ENCODE results near the gene SSC5D. TPM values are rescaled to one million over a fixed set of nuclear protein-coding genes. Genes with fewer than 3 reads are reported as not detected.

The SSC5D gene
- total and polyA plus RNA-seq, 10 of the 15 experiments (the other 5 are each of a cell fraction or from before 2014, with no cell fraction given): 0.03 to 0.13 (median 0.05) TPM; not detected in 4

DNA sequence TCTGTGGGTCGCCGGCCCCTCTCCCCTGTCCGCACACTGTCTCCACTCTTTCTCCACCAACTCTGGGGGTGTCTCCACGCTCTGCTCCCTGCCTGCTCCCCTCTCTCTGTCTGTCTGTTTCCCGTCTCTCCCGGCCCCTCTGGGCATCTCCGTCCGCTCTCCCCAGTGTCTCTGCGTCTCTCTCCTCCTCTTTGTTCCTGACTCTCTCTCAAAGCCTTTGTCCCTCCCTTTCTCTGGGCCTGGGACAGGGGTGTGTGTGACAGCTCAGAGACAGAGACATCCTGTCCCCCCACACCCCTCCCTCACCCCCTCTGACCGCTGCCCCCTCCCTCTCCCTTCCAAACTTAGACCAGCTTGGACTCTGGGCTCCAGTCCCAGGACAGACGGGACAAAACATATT is 57.8 kb downstream of the SSC5D start (continued):
- TF ChIP-seq ZNF24 (IDR thresholded peaks at IDR 0.05) (no peak), ESRRA (IDR thresholded peaks at IDR 0.05; ENCODE audit: low read length) (no peak), SUPT20H (IDR thresholded peaks at IDR 0.05; ENCODE audit: borderline replicate concordance, control insufficient read depth, low read depth, low read length) (no peak), BRCA1 (IDR thresholded peaks at IDR 0.05; ENCODE audit: low read depth, low read length) (no peak), JUNB (IDR thresholded peaks at IDR 0.05) (no peak), ZZZ3 (IDR thresholded peaks at IDR 0.05; ENCODE audit: control insufficient read depth, insufficient read length, low read depth) (no peak), KDM1A (IDR thresholded peaks at IDR 0.05; ENCODE audit: borderline replicate concordance) (no peak)

DNA sequence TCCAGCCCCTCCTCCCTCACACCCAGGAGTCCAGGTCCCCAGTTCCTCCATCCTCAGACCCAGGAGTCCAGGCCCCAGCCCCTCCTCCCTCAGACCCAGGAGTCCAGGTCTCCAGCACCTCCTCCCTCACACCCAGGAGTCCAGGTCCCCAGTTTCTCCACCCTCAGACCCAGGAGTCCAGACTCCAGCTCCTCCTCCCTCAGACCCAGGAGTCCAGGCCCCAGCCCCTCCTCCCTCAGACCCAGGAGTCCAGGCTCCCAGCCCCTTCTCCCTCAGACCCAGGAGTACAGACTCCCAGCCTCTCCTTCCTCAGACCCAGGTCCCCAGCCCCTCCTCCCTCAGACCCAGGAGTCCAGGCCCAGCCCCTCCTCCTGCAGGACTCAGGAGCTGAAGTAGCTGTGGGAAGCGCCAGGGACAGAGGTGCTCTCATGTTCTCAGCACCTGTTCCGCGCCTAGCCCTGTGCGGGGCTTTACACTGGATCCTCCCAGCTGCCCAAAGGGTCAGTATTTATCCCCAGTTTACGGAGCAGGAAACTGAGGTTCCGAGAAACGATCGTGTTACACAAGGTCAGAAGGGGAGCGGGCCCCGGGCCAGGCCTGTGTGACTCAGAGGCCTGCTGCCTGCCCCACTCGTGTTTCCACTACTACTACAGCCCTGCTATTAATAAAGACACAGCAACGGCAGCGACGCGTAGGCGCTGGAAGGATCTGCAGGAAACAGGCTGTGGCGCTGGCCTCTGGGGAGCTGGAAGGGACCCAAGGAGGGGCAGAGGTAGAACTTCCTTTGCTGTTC is 58.8 kb downstream of the SSC5D start:
- Histone ChIP-seq H3K27ac (ENCODE audit: control insufficient read depth, insufficient read depth) (no peak overlapping the region), H3K4me2 (ENCODE audit: control insufficient read depth, insufficient read depth) (no peak overlapping the region), H3K4me3 (no peak overlapping the region), H4K20me1 (ENCODE audit: control insufficient read depth, insufficient read depth) (no peaks in the 10 kb centered on the region), H3K4me1 (ENCODE audit: control insufficient read depth, insufficient read depth, low read length) (no peaks in the 10 kb centered on the region), H3K9ac (ENCODE audit: control insufficient read depth, insufficient read depth, low read length) (no peak overlapping the region), H3K79me2 (ENCODE audit: control insufficient read depth, insufficient read depth, low read length) (no peaks in the 10 kb centered on the region), H2AFZ (ENCODE audit: control insufficient read depth, low read depth, low read length) (no peak overlapping the region), H3K27me3 (replicated peaks in 1 of 2; ENCODE audit: control insufficient read depth in 2 of 2, insufficient read depth in 2 of 2, low read length in 1 of 2) (peaks cover 1 to 7% of the 10 kb centered on the region in 2 experiments; a peak in 3 of 4 replicates), H3K9me3 (replicated peaks; ENCODE audit: control insufficient read depth, insufficient read depth, low read length) (no peaks in the 10 kb centered on the region), H3K36me3 (ENCODE audit: control insufficient read depth in 2 of 2, insufficient read depth in 2 of 2, low read length in 1 of 2) (no peaks in the 10 kb centered on the region)
- 29% methylated on average over 17 of the region's 17 CpGs for WGBS (ENCODE audit: insufficient coverage, insufficient replicate concordance, low lambda C conversion rate, missing lambda C conversion rate)
- ChIA-PET SMC1A (ENCODE audit: uncharacterized antibody, unreplicated experiment) (no interaction called here), CTCF (no interaction called here), POLR2A (no interaction called here), RAD21 (ENCODE audit: unreplicated experiment) (interaction anchor here (0.6 to 0.7 kb wide), 3 partner anchors 25 to 71 kb away, joined by 3 to 6 read pairs (median 3); no protein-coding TSS in a partner anchor)
- ATAC-seq: no peak
- in situ Hi-C loops (cut with MboI): no loop called here
- intact Hi-C loops (cut with micrococcal nuclease; ENCODE audit: unreplicated experiment): no loop called here
- no peak for TF ChIP-seq NFYB (IDR thresholded peaks at IDR 0.05; ENCODE audit: insufficient read depth, low read depth, low read length)
- TF ChIP-seq NFIC (IDR thresholded peaks at IDR 0.05; ENCODE audit: low read depth, low read length): no peak
- FAIRE-seq: no peak
- no TSS peak for BruUV-seq (replicated peaks)
- no peak for DNase-seq (ENCODE audit: low read depth, low spot score)

Measured in GM12878 (cell line).